HG03159 (cell line): ENCODE measurements around the gene HADH.
"Not testable (repeated sequence)": the region's sequence is repeated elsewhere in the genome, so short reads cannot be mapped to it uniquely, and the experiment has no call there.

Experiments
- ATAC-seq: cut with Tn5 transposase; IDR thresholded peaks from one replicate; pipeline ENCODE4 v1.9.1; 2021; ENCODE audit warnings: mild to moderate bottlenecking, moderate library complexity; ENCODE audit not compliant: unreplicated experiment

The HADH gene

DNA sequence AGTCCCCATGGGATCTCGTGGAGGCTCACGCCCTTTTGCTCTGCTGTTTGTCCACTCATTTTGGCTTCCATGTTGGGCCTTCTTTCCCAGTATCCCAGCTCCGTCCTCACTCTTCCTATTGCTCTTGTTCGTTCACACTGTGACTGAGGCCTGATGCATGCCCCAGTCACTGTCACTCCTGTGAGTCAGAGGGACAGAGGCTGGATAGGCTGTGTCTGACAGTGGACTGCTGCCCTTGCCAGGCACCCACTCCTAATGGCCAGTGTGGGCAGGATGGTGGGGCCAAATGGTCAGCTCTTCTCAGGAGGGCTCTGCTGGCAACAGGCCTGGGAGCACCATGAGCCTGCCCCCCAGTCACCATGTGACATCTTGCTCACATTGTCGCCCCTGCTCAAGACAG, 40.0 kb downstream of the HADH start:
- ATAC-seq = no peak

DNA sequence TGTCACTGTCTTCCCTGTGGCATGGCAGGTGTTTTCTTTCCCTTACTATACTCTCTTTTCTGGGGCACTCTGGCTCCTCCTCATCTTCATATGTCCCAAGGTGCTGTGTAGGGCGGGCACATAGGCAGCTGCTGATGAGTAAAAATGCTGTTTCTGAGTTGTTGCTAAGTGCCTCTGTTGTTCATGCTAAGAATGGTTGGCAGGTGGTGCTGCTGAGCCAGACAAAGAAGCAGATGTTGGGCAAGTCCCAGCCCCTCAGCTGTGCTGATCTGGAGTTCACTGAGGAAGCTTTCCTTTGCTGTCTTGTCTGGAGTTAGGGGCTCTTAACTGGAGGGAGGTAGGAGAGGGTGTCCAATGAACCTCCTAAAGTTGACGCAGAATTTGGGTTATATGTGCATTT, 40.6 kb downstream of the HADH start:
- ATAC-seq = peak; percentile 97

- no peak for ATAC-seq
Observed at GRCh38 chr4:108031427-108032083, 41.9 kb downstream of the HADH start.

GRCh38 chr4:108033348-108033747, 43.7 kb downstream of the HADH start:
- no peak for ATAC-seq

GRCh38 chr4:108034565-108034964, 44.9 kb downstream of the HADH start:
- ATAC-seq = no peak

DNA sequence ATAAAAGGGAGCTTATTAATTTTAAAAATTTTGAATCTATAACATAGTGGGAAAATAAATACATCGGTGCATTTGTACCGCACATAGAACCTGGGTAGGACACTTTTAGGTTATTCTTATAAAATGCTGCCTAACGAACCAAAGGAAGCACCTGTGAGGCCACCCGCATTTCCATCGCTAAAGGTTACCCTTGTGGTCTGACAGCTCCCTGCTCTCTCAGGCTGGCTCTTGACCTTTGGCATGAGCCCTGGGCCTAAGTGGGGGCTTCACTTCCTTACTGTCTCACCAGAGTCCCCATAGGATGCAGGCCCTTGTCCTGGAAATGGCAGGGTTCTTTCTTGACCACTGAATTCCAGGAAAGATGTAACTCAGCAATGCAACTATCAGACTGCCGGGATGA, 46.0 kb downstream of the HADH start:
- ATAC-seq = peak; percentile 38

DNA sequence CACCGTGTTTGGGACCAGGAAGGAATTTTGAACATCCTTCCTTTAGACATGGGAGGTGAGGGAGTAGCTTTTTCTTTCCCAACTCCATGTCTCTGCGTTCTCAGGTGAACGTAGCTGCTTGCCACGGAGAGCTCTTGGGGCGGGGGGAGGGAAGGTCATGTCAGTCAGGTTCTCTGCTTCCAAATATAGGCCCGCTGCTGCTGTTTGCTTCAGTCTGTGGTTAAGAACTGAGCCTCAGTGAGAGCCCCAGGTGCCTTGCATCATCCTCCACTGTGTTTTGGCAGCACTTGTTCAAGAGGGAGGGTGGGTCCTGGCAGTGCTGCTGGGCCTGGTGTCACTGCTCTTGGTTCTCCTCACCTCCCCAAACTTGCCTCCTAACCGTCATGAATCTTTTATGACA, 46.5 kb downstream of the HADH start:
- ATAC-seq = peak; percentile 95

DNA sequence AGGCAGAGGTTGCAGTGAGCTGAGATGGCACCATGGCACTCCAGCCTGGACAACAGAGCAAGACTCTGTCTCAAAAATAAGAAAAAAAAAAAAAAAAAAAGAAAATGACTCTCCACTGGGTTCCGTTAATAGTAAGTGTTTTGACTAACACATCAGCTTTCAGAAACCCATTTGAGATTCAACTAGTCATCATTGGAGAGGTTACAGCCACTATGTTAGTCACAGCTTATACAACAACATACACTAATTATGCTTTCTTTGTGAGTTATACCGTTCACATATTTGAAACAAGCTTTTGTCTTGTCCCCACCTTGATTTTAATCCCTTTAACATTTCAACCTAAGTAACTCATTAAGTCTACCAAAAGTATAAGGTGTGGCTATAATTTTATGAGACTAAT, 48.2 kb downstream of the HADH start:
- no peak for ATAC-seq

DNA sequence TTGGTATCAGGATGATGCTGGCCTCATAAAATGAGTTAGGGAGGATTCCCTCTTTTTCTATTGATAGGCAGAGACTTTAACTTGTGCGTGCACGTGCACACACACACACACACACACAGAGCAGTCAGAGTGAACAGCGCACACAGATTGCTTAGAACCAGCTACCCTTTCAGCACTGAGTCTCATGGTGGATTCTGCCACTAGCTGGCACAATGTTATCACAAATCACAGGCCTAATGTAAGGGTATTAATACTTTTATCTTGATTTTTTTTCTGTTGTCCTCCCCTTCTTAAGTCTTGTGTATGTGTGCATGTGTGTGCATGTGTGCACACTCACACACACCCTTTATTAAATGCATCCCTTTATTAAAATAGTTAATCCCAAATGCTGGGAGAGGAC, 53.2 kb downstream of the HADH start:
- ATAC-seq = no peak

DNA sequence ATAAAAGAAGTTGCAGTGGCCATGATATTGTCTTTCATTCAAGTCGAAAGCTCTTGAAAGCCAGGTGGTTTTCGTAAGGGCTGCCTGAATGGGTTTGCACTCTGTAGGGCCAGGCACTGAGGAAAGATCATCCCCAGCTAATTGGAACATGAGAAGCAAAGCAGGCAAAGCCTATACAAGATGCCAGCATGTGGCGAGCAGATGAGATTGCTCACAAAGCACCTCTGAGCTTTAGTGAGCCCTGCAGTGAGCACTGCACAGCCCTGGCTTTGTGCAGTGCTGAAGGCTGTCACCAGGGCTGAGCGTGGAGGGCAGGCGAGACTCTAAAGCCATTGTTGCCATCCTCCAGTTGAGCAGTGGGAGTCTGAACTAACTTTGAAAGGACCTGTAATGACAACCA, 53.8 kb downstream of the HADH start:
- no peak for ATAC-seq

GRCh38 chr4:108044951-108045686, 55.4 kb downstream of the HADH start:
- ATAC-seq = no peak

GRCh38 chr4:108045687-108046024, 56.0 kb downstream of the HADH start:
- no peak for ATAC-seq

DNA sequence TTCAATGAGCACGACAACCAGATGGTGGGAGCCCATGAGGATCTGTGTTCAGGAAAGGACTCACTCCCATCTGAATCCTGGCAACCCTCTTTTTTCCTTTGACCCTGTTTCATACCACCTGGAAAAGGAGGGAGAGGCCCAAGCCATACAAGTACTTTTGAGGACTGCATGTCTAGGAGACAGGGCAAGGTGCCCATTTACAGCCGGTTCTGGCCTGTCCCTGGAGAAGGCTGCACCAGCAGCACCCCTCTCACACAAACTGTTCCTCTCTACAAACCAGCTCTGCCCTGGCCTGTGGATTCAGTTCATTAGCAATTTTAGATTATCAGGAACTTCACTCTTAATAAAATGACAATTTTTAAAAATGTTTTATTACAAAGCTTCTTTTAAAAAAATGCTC, 57.5 kb downstream of the HADH start:
- no peak for ATAC-seq

DNA sequence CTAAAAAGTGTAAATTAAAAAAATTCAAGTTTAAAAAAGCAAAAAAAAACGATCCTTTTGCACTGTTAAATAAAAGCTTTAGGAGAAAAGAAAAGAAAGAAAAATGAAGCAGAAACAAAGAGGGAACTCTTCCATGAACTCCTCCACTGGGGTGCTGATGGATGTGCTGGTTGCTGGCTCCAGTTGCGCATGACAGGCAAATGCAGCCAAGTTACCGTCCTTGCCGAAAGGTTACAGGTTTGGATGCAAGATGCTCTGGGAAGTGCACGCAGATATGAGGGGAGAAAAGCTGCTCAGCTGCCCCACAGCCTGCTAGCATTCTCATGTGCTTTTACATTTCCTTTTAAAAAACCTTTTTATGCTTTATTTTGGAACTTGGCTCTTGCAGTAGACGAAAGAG, 58.5 kb downstream of the HADH start:
- ATAC-seq = no peak

DNA sequence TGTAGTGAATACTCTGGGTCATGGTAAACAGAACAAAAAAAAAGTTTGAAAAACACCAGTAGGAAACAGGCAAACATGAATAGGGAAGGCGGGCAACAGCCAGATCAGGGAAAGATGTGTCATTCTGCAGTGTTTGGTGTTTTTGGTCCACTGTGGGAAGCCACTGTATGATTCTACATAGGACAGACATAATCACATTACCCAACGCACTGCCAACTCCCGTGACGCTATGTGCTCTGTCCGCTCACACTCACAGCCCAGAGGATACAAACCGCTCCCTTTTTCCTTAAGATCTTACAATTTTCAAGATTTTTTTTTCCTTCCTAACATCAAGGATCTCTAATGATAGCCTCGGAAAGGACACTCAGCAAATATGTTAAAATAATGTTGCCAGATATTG, 59.3 kb downstream of the HADH start:
- no peak for ATAC-seq

DNA sequence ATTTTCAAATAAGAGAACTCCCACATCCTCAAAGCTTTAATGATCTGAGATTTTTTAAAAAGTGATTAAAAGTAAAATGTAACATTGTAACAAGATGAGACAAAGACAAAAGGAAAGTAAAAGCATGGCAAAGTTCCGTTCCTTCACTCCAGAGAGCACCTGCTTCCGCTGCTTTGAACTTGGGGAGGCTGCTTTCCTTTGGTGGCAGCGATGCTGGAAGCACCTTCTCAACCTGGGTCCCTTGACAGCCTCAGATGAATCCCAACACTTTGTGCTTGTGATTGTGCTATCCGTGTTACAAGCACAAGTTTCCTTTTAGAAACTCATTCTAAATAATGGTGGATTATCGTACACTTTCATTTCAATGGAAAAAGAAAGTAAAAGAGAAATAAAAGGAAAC, 59.7 kb downstream of the HADH start:
- ATAC-seq = no peak

GRCh38 chr4:108050166-108051111, 60.8 kb downstream of the HADH start:
- ATAC-seq = not testable (repeated sequence)

DNA sequence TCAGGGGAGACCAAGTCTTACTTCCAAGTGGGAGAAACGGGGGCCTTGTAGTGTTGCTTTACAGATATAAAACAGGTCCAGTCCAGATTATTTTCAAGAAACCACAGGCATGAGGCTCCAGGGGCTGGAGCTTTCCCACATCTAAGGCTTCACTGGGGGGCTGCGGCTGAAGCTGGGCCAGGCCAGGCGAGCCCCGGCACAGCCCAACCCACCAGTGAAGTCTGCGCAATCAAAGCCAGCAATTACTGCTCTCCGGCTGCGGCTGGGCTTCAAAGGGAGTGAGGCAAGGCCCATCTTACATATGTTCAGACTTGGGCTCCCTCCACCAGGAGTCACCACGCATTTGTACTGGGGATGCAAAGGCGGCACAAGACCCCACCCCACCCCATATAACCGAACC, 61.7 kb downstream of the HADH start:
- no peak for ATAC-seq

- no peak for ATAC-seq
Observed at GRCh38 chr4:108052558-108053120, 63.0 kb downstream of the HADH start.

GRCh38 chr4:108053251-108053711, 63.6 kb downstream of the HADH start:
- peak; percentile 94 for ATAC-seq

DNA sequence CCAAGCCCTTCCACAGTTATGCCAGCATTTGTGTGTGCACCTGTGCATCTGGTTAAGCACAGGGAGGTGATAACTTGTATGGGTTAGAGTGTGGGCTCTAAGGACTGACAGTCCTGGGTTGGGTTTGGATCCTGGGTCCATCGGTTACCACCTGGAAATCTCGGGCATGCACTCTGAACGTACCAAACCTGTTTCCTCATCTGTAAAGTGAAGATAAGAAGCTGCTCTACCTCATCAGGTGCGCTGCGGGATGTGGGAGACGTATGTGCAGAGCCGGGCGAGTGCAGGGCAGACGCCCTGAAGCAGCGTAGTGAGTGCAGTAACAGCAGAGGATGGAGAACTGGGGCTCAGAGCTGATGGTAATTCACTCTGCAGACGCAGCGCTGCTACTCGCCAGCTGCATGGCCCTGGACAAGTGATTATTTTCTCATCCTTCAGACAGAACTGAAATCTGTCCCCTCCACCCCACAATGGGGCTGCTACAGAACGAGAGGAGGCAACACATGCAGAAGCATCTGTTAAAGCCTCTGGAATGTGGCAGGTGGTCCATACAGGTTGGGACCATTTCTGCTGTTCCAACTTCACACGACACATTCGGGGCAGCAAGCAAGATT, 64.4 kb downstream of the HADH start:
- no peak for ATAC-seq
